ENCODE measurements around the gene FMO2. TPM values are rescaled to one million over a fixed set of nuclear protein-coding genes. Genes with fewer than 3 reads are reported as not detected.
A peak's percentile ranks its signal among the peaks of the same experiment; 100 is the strongest.

Gene FMO2
- 14.0 TPM for total RNA-seq

DNA sequence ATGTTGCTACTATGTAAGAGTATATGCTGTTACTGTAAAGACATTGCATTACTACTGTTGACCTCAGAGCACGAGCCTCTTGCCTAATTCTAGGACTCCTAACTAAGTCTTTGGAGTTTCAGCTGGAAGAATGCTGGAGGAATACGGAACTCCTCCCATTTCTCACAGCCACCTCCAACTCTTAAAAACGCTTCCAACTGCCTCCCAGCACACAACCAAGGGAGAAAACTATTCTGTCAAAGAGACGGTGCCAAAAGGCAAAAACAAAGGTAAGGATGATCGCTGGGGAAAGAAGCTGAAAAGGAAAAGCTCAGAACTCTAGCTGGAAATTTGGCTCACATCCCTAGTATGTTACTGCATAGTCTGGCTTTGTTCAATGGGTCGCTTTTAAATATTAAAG is at the start of gene FMO2:
TSS of gene FMO2 (plus strand) at position 210 of the 400 bp plus-strand sequence. CDS start 414 bp downstream, outside the sequence.
- intact Hi-C loops (cut with DNase I), result no loop called here
- no peak within 1 kb of the TSS for H3K27ac ChIP-seq
- H3K4me1 ChIP-seq, result no peaks in the 10 kb centered on the region
- peak within 1 kb of the TSS; percentile 8 to 9 for H3K4me3 ChIP-seq
- no peaks in the 10 kb centered on the region for H3K36me3 ChIP-seq
- TF ChIP-seq POLR2A (IDR thresholded peaks at IDR 0.05), result no peak
- TF ChIP-seq POLR2AphosphoS5 (IDR thresholded peaks at IDR 0.05; ENCODE audit: insufficient read depth in 1 of 2, low read depth in 1 of 2), result no peak
- no peak for TF ChIP-seq CTCF (IDR thresholded peaks at IDR 0.05)
- DNase-seq (ENCODE audit: extremely low spot score in 2 of 2), result no peak
- no peaks in the 10 kb centered on the region for H3K9me3 ChIP-seq
- no peaks in the 10 kb centered on the region for H3K27me3 ChIP-seq

GRCh38 chr1:171137580-171137979 is 47.5 kb upstream of the FMO2 start:
- intact Hi-C loops (cut with DNase I), result no loop called here
- Histone ChIP-seq H3K36me3 (no peaks in the 10 kb centered on the region), H3K27me3 (no peaks in the 10 kb centered on the region), H3K4me1 (peaks cover 22% of the 10 kb centered on the region), H3K4me3 (no peak overlapping the region), H3K27ac (no peak overlapping the region), H3K9me3 (no peaks in the 10 kb centered on the region)
- no peak for DNase-seq (ENCODE audit: extremely low spot score in 2 of 2)
- TF ChIP-seq POLR2A (IDR thresholded peaks at IDR 0.05), result no peak
- no peak for TF ChIP-seq CTCF (IDR thresholded peaks at IDR 0.05)
- no peak for TF ChIP-seq POLR2AphosphoS5 (IDR thresholded peaks at IDR 0.05; ENCODE audit: insufficient read depth in 1 of 2, low read depth in 1 of 2)

DNA sequence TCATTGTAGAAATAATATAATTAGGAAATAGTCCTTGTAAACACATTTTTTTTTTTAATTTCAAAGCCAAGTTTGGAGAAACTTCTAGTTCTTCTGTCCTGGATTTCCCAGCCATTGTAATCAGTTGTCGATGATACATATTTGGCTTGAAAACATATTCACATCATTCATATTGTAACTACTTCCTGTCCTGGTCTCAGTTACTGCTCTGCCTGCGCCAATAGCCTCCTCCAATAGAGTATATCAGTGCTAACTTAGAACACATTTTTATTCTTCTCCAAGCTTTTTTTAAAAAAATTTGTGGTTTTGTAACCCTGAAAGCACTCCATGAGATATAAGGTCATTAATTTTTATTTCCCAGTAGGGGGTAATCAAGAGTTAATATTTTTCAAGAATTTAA is 46.1 kb upstream of the FMO2 start:
- H3K27ac ChIP-seq, result no peak overlapping the region
- intact Hi-C loops (cut with DNase I), result no loop called here
- no peak overlapping the region for H3K4me3 ChIP-seq
- DNase-seq (ENCODE audit: extremely low spot score in 2 of 2), result no peak
- H3K36me3 ChIP-seq, result no peaks in the 10 kb centered on the region
- H3K4me1 ChIP-seq, result peaks cover 35% of the 10 kb centered on the region
- H3K27me3 ChIP-seq, result no peaks in the 10 kb centered on the region
- no peaks in the 10 kb centered on the region for H3K9me3 ChIP-seq
- TF ChIP-seq POLR2AphosphoS5 (IDR thresholded peaks at IDR 0.05; ENCODE audit: insufficient read depth in 1 of 2, low read depth in 1 of 2) (no peak), POLR2A (IDR thresholded peaks at IDR 0.05) (no peak), CTCF (IDR thresholded peaks at IDR 0.05) (no peak)

GRCh38 chr1:171139890-171140289 is 45.2 kb upstream of the FMO2 start:
- Histone ChIP-seq H3K4me3 (no peak overlapping the region), H3K36me3 (no peaks in the 10 kb centered on the region), H3K27ac (peak overlapping the region; percentile 46), H3K4me1 (peaks cover 35% of the 10 kb centered on the region), H3K27me3 (no peaks in the 10 kb centered on the region), H3K9me3 (no peaks in the 10 kb centered on the region)
- TF ChIP-seq POLR2A (IDR thresholded peaks at IDR 0.05), result no peak
- TF ChIP-seq POLR2AphosphoS5 (IDR thresholded peaks at IDR 0.05; ENCODE audit: insufficient read depth in 1 of 2, low read depth in 1 of 2), result no peak
- TF ChIP-seq CTCF (IDR thresholded peaks at IDR 0.05), result no peak
- intact Hi-C loops (cut with DNase I), result no loop called here
- DNase-seq (ENCODE audit: extremely low spot score in 2 of 2), result no peak

- peaks cover 35% of the 10 kb centered on the region for H3K4me1 ChIP-seq
Observed at GRCh38 chr1:171140401-171140800, 44.7 kb upstream of the FMO2 start.

More at GRCh38 chr1:171140401-171140800, 44.7 kb upstream of the FMO2 start:
- no peaks in the 10 kb centered on the region for H3K27me3 ChIP-seq
- peak overlapping the region; percentile 77 for H3K27ac ChIP-seq
- DNase-seq (ENCODE audit: extremely low spot score in 2 of 2), result no peak
- TF ChIP-seq POLR2AphosphoS5 (IDR thresholded peaks at IDR 0.05; ENCODE audit: insufficient read depth in 1 of 2, low read depth in 1 of 2) (no peak), CTCF (IDR thresholded peaks at IDR 0.05) (no peak), POLR2A (IDR thresholded peaks at IDR 0.05) (no peak)
- intact Hi-C loops (cut with DNase I), result no loop called here
- no peaks in the 10 kb centered on the region for H3K36me3 ChIP-seq
- H3K9me3 ChIP-seq, result no peaks in the 10 kb centered on the region
- no peak overlapping the region for H3K4me3 ChIP-seq

Data from vagina (tissue), 2 donors.